H1 (cell line): Measurements from ENCODE around the gene DCP2. TPM values are rescaled to one million over a fixed set of nuclear protein-coding genes. Genes with fewer than 3 reads are reported as not detected.

Experiments
- ATF3 ChIP-seq: IDR thresholded peaks from 2 replicates; pipeline ENCODE4 v1.6.1; 2011; ENCODE audit warnings: low read depth, mild to moderate bottlenecking, low read length; ENCODE audit not compliant: insufficient read depth
- BRCA1 ChIP-seq: IDR thresholded peaks from 2 replicates; pipeline ENCODE4 v1.6.1; 2012; ENCODE audit warnings: low read depth, low read length, improper control_type of control experiment
- CTBP2 ChIP-seq: IDR thresholded peaks from 2 replicates; pipeline ENCODE4 v1.7.0; 2011; ENCODE audit warnings: borderline replicate concordance, mild to moderate bottlenecking, moderate library complexity, mixed read lengths, low read length; ENCODE audit not compliant: insufficient read depth, insufficient read length
- POLR2AphosphoS5 ChIP-seq: IDR thresholded peaks from 2 replicates; pipeline ENCODE4 v1.6.1; 2011; ENCODE audit warnings: low read depth, low read length
- polyA plus RNA-seq, 7 experiments: library from polyadenylated mRNA; depleted of rRNA in 3 of 7; stranded (reverse) in 5 of 7; unstranded in 2 of 7; fragments of >200 nt in 5 of 7; fragments of 200-250 nt in 2 of 7; gene quantifications; 1 replicate in 5 of 7; 2 replicates in 1 of 7; 4 replicates in 1 of 7; pipeline versions ENCODE4 v1.2.1 to v1.2.3, GENCODE V29; 2011 to 2013; ENCODE audit warnings: missing spikeins in 2 of 7, mixed read lengths in 2 of 7
- total RNA-seq: library from RNA; stranded (reverse); fragmentation: NEBNext Ultra II Directional; extraction: Animal tissue kit (Norgen Biotek cat#: 25700); gene quantifications from 2 replicates; pipeline ENCODE4 v1.2.1, GENCODE V29; 2021

DCP2 gene
- total and polyA plus RNA-seq, 2 of the 8 experiments (the other 6 are each of a cell fraction or from before 2014, with no cell fraction given) = 14.4 to 162 TPM

GRCh38 chr5:113036321-113036720 is 59.7 kb downstream of the DCP2 start (continued):
- TF ChIP-seq CTBP2 (no peak), ATF3 (no peak), BRCA1 (no peak), POLR2AphosphoS5 (no peak)
- TF ChIP-seq, all 59 proteins: peak for 0
